Body of pancreas (tissue), 4 donors: ENCODE measurements around the gene SLC38A8.

Source experiments
- CTCF ChIP-seq, 7 experiments: fragments of 450-650 bp in 4 of 7; fragments of 200-600 bp in 3 of 7; sonication (generic) in 3 of 7; IDR thresholded peaks; one replicate each; pipeline ENCODE4 v1.5.1; 2016 to 2019; ENCODE audit warnings: antibody characterized with exemption in 7 of 7
- POLR2A ChIP-seq, 3 donors: fragments of 450-650 bp; IDR thresholded peaks; one replicate each; pipeline ENCODE4 v1.6.1; 2016; ENCODE audit warnings: antibody characterized with exemption in 3 of 3, mild to moderate bottlenecking in 2 of 3

DNA sequence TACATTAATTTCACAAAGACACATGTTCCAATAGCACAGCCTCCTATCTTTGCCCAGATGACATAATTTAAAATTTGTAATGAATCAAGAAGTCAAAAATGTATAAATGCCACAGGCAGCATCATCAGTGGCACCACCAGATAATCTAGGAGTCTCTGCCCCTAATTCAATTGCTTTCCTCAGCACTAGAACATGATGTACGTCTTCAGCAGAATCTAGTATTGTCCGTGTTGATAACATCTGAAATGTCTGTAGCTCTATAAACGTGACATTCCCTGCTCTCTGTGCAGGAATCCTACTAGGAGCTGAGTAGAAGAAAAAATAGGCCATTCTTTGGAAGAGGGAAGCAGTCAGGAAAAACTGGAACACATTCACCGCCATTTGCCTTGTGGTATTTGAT is 21.4 kb upstream of the SLC38A8 start:
- TF ChIP-seq CTCF (IDR thresholded peaks at IDR 0.05) (no peak), POLR2A (IDR thresholded peaks at IDR 0.05) (no peak)
